GM19328 (cell line): ENCODE measurements around the gene TIAL1.
A peak's percentile ranks its signal among the peaks of the same experiment; 100 is the strongest.
"Not testable (repeated sequence)": the region's sequence is repeated elsewhere in the genome, so short reads cannot be mapped to it uniquely, and the experiment has no call there.

Experiments
- ATAC-seq: cut with Tn5 transposase; IDR thresholded peaks from one replicate; pipeline ENCODE4 v1.9.1; 2021; ENCODE audit warnings: mild to moderate bottlenecking, moderate library complexity; ENCODE audit not compliant: unreplicated experiment

Gene TIAL1

DNA sequence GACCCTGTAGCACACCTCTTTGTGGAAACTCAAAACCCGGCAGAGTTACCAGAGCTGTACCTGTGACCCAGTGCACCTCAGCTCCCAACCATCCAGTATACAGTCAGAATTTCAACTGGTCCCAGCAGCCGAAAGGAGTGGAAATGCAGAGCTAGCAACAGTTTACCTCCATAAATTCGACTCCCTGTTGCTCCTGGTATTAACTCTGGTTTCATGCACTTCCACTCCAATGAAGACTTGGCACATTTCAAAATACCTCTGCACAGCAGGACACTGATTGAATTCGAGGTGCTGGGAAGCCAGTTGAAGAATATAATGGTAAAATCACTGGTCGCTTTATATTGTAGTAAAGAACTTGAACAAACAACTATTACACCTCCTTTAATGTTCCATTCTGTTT, 17.9 kb upstream of the TIAL1 start:
- no peak for ATAC-seq

DNA sequence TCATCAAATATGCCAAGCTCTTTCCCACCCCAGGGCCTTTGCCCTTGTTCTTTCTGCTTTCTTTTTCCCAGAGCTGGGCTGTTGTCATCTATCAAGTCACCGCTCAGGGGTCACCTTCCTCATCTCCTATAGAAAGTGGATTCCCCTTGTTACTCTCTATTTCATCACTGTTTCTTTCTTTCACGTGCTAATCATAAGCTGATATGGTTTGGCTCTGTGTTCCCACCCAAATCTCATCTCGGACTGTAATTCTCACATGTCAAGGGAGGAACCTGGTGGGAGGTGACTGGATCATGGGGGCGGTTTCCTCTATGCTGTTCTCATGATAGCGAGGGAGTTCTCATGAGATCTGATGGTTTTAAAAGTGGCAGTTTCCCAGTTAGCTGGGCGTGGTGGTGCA, 17.0 kb upstream of the TIAL1 start:
- no peak for ATAC-seq

DNA sequence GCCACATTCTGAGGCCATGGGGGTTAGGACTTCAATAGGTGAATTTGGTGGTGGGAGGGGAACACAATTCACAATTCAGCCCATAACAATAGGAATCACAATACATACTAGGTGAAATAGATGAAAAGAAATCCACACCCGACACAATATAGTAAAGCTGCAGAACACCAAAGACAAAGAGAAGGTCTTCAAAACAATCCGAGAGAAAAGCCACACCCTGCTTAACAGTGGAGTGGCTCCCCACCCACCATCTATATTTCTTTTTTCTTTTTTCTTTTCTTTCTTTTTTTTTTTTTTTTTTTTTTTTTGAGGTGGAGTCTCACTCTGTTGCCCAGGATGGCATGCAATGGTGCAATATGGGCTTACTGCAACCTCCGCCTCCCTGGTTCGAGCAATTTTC, 14.7 kb upstream of the TIAL1 start:
- no peak for ATAC-seq

DNA sequence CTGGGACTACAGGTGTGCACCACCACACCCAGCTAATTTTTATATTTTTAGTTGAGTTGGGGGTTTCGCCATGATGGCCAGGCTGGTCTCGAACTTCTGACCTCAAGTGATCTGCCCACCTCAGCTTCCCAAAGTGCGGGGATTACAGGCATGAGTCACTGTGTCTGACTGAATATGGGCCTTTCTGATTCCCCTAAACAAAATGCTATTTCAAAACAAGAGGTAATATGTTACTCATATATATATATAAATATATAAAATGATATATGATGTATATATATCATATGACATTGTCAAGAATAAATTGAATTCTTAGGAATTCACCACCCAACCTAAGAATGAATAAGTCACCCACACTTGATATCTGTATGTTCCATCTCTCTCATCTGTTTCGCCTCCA, 12.8 kb upstream of the TIAL1 start:
- no peak for ATAC-seq

DNA sequence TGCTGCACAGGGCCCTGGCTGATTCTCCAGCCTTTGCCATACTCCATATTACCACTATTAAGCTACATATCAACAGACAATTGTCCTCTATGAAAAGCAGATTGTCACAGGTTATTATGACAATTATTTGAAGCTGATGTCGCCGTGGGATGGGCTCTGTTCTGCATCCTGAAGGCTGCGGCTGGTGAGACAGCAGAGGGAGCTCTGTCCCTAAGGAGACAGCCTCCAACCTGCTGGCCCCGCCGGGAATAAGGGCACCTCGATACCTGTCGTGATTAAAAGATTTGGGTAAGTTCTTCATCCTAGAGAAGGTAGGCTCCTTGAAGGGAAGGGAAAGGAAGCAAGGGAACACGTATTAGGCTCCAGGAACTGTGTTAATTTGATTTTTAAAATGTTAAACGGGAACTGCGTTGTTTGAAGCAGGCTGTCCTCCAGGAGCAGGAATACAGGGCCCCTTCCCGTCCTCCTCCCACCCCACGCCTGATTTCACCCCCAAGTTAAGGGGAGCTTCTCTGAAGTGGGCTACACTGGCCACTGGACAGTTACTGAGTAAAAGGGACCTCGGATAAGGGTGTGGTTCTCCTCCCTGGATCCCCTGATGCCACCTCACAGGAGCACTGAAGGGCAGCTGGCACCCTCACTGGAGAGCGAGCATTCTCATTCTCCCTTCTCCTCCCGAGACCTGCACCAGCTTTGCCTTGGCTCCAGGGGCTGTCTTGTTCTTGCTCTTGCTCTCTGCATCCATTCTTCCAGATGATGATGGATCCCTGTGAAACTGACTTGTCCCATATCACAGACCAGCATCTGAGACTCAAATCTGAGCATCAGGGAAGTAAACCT, 11.8 kb upstream of the TIAL1 start:
- no peak for ATAC-seq

DNA sequence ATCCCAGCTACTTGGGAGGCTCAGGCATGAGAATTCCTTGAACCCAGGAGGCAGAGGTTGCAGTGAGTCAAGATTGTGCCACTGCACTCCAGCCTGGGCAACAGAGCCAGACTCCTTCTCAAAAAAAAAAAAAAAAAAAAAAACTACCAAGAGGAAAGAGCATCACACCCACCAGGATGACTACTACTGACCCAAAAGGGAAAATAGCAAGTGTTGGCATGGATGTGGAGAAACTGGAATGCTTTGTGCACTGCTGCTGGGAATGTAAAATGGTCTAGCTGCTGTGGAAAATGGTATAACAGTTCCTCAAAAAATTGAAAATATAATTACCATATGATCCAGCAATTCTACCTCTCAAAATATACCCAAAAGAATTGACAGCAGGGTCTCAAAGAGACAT, 7.7 kb upstream of the TIAL1 start:
- ATAC-seq: no peak

DNA sequence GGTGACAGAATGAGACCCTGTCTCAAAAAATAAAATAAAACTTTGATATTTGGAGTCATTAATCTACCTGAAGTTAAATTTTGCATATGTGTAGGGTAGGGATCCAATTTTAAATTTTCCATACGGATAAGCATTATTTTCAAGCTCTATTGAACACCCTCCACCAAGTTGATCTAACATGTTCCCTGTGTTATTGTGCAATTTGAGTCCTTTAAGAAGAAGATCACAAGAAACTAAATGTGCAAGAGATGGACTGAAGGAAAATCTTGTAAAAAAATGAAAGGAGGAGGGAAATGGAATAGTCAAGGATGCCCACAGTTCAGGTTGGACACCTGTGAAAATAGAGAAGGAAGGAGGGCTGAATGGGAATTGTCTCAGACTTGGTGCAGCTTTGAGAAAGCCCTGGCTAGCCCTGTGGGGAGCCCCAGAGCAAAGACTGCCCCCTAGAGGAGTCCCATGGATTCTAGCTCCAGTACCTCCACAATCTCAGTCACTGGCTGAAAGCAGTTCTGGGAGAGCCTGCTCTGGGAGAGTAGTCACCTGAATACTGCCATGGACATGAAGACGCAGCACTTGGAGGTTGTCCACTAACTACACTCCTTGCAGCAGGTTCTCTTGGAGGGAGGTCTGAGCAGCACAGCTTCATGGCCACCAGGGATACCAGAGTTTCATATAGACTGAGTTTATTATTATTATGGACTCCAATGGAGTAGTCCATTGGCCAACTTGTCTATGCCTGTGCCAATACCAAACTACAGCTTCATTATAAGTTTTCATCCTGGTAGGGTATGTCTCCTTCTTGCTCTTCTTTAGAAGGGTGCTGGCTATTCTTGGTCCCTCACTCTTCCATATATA, 5.7 kb upstream of the TIAL1 start:
- no peak for ATAC-seq

DNA sequence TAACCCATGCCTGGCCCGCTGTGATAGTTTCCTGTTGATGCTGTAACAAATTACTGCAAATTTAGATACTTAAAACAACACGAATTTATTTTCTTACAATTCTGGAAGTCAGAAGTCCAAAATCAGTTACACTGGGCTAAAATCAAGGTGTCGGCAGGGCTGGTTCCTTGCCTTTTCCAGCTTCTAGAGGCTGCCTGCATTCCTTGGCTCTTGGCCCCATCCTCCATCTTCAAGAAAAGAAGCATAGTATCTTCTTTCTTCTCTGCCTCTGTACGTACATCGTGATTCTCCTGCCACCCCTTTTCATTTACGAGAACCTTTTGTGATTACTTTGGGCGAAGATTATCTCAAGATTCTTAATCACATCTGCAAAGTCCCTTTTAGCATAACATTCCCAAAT, 1.6 kb upstream of the TIAL1 start:
- ATAC-seq: no peak

DNA sequence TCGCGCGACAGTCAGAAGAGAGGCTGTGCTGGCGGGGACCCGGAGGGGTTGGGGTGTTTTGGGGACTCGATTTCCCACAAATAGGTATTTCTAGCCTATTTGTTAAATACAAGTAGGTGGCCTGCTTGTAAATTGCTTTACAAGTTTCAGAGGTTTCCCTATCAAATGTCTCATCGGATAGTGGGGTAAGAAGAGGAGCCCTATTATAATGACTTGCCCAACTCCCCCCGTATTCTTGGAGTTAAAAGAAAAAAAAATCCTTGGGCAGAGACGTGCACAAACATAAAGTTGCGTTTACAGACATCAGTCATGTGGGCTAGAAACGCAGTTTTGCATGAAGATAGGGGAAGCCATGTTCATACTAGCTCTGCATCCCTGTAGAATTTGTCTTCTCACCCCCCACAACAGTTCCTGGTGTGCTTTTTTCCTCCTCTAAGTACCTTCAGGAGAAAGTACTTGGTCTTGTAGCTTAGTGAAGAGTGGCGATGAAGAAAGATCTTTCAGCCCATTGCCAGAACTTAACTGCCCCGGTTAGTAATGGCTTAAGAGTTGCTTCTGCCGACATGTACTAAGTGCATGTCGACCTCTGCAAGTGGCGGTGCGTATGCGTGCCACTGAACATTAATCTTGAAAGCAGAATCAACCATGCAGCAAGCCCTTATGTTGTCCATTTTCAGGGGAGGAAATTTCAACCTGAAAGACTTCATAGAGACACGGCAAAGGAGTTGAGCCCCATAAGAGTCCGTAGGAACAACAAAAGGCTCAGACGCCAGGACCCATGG, 832 bp upstream of the TIAL1 start:
- ATAC-seq: no peak

DNA sequence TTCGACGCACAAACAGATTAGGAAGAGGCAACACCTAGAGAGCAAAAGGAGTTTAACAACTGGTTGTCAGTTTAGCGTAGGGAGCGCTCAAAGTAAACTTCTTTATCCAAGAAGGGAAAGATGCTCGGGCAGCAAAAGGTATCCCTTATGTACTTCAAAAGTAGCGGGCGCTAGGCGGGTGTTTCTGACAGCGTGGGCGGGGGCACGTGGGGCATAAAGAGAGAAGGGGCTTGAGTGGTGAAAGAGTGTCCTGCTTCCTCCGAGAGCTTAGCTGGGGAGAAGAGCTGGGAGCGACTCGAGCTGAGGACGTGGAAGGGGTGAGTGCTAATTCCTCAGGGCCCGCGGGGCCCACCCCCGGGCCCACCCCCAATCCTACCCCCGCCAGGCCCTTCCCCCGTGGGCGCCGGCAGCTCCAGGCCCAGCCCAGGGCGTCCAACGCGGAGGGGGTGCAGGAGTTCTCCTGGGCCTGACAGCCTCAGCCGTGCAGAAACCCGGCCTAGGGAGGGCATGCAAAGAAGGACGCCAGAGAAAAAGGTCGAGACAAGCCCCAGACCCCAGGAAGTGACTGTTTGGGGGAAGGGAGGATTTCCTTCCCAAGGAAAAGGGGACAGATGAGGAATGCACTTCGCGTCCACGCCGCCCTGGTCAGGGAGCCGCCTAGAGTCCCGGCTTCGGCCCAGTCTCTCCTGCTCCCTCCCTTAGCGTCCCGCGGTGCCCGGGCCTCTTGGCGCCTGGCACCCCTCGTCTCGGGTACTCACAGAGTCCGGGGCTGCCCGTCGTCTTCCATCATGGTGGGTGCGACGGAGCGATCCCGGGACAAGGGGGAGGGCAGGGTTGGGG, 868 bp downstream of the TIAL1 start:
- peak; percentile 5 for ATAC-seq

DNA sequence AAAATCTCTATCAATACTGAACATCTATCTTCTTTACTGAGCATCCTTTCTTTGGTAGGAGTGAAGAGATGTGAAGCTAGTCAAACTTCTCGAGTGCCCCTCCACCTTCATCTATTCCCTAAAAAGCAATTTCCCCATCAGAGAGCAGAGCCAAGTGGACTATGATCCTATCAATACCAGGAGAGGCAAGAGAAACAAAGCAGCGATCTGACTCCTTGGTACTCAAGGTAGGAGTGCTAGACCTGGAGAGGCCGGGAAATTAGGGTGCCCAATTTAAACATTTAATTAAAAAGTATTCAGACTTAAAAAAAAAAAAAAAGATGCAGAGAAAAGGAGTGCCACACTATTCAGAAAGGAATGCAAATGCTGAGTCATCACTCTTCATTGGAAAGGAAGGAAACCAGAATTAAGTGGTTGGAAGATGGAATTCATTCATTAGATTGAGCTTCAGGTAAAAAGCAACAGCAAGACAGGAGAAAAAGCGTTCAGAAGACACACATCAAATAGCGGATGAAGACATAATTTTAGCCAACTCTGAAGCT, 1.6 kb downstream of the TIAL1 start:
- ATAC-seq: no peak

DNA sequence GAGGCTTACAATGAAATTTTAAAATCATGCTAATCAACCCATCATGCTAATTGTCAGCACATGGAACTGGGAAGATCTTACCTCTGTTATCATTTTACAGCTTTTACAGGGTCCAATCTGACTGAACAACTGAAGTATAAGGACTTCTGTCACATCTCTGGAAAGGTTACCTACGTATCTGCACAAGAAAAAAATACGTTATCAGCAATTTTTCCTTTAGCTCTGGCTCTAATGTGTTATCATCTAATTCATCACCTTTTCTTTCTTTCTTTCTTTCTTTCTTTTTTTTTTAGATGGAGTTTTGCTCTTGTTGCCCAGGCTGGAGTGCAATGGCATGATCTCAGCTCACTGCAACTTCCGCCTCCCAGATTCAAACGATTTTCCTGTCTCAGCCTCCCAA, 8.7 kb downstream of the TIAL1 start:
- ATAC-seq: no peak

DNA sequence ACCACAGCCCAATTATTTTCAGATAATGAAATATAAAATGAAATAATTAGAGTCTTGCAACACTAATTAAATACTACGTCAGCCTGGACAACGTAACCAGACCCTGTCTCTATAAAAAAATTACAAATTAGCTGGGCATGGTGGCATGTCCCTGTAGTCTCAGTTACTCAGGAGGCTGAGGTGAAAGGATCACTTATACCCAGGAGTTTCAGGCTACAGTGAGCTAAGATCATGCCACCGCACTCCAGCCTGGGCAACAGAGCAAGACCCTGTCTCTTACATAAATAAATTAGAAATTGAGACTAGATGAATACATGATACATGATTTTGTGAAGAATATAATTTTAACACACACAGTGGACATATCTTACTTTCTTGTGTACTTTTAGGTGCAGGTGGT, 18.4 kb downstream of the TIAL1 start:
- ATAC-seq: no peak

DNA sequence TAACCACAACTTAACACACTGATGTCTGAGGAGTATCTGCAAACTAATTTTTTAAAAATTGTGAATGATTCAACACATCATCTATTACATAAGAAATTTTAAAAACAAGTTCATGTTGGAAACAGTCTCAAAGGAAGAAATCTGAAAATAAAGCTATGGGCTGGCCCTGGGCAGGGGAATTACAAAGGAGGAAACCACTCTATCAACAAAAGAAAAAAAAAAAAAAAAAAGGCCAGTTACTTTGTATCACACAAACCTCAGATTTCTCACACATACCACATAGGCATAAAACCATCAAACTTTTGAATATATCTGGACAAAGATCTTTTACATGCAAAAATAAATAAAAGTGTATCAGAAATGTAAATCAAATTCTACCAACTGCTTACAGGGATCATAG, 20.8 kb downstream of the TIAL1 start:
- ATAC-seq: no peak

DNA sequence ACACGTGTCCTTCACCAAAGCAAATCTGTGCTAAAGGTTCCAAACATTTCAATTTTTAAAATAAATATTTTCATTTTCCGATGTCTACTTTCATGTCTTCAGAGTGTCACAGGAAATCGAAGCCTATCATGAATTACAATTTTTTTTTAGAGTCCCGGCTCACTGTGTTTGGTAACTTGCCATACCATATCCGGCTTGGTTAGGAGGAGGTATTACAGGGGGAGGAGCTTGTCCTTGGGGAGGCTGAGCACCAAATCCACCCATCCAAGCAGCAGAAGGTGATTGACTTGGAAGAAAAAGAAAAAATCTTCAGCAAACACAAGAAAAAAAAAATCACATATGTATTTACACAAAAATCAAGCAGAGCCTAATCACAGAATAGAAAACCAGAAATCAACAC, 21.3 kb downstream of the TIAL1 start:
- no peak for ATAC-seq

DNA sequence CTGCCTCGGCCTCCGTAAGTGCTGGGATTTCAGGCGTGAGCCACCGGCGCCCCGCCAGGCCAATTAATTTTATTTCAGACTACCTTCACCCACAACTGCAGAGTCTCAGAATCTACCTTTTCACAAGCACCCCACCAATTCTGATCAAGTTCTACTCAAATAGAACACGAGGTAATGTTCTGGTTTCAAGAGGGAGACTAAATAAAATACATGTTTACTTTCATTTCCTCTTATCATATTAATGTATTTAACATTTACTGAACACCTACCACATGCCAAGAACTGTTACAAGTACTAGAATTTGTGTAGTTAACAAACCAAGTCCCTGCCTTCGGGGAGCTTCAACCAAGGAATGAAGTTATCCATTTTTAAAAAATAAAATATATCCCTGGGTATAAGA, 28.8 kb downstream of the TIAL1 start:
- ATAC-seq: no peak

DNA sequence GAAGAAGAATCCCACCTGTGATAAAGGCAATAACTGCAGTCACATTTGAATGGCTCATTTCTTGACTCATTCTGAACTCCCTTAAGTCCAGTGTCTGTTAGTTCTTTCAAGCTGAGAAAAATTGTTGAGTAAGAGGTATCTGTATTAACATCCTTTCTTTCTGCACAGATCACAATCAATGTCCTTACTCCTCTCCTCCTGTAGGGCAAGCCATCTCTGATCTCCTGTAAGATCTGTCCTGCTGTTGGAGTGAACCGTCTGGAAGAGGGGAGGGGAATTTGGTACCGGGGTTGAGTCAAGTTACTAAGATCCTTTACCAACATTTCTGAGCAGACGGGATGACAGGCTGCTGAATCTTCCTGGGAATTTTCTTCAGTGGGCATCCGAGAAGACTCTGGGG, 34.7 kb downstream of the TIAL1 start:
- ATAC-seq: no peak

DNA sequence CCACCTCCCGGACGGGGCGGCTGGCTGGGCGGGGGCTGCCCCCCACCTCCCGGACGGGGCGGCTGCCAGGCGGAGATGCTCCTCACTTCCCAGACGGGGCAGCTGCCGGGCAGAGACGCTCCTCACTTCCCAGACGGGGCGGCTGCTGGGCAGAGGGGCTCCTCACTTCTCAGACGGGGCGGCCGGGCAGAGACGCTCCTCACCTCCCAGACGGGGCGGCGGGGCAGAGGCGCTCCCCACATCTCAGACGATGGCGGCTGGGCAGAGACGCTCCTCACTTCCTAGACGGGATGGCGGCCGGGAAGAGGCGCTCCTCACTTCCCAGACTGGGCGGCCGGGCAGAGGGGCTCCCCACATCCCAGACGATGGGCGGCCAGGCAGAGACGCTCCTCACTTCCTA, 37.3 kb downstream of the TIAL1 start:
- ATAC-seq: not testable (repeated sequence)

DNA sequence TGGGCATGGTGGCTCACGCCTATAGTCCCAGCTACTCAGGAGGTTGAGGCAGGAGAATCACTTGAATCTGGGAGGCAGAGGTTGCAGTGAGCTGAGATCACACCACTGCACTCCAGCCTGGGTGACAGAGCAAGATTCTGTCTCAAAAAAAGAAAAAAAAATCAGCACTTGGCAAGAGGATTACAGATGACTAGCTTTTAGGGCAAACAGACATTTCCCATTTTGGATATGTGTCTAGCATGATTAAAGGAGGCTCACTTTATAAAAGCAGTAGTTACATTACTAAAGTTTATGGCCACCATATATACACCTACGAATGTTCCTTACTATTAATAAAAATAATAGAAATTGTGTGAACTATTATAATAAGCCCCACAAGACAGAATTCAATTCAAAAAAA, 40.7 kb downstream of the TIAL1 start:
- not testable (repeated sequence) for ATAC-seq

DNA sequence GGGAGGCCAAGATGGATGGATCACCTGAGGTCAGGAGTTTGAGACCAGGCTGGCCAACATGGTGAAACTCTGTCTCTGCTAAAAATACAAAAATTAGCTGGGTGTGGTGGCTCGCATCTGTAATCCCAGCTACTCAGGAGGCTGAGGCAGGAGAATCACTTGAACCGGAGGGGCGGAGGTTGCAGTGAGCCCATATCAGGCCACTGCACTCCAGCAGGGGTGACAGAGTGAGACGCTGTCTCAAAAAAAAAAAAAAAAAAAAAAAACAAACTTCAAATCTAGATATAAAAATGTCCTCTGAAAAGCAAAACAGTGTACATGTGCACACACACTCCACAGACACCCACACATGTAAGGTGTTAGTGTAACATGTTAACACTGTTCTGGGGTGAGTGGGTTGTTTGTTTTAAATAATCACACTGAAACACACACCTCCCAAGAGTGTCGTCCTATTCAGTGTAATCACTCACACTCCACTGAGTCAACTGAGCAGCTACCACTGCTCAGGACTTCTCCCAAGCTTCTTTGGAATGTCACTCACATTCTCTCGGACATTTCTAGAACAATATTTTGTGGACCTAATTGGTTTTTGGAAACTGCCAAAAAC, 41.5 kb downstream of the TIAL1 start:
- ATAC-seq: no peak
